Neuronal stem cell (in vitro differentiated cells): ENCODE data around the gene NOL4L.
A peak's percentile ranks its signal among the peaks of the same experiment; 100 is the strongest.

ENCODE experiments used
- DNase-seq: peaks from one replicate; pipeline ENCODE4 v3.0.0-alpha.2; 2013; ENCODE audit warnings: low spot score
- H2AFZ ChIP-seq: one replicate; pipeline ENCODE4 v1.6.1; 2013; ENCODE audit warnings: mild to moderate bottlenecking, low read length, inconsistent platforms
- H2AK5ac ChIP-seq: 2 replicates; pipeline ENCODE4 v1.6.1; 2013; ENCODE audit warnings: low read depth, mild to moderate bottlenecking, inconsistent platforms, low read length, moderate library complexity, mixed read lengths
- H2BK120ac ChIP-seq: 2 replicates; pipeline ENCODE4 v1.6.1; 2013; ENCODE audit warnings: low read depth, mild to moderate bottlenecking, inconsistent platforms, low read length, moderate library complexity, mixed read lengths
- H2BK12ac ChIP-seq: one replicate; pipeline ENCODE4 v1.6.1; 2013; ENCODE audit warnings: low read length, inconsistent platforms
- H2BK15ac ChIP-seq: 2 replicates; pipeline ENCODE4 v1.6.1; 2013; ENCODE audit warnings: mild to moderate bottlenecking, low read length, inconsistent platforms, mixed read lengths
- H2BK5ac ChIP-seq: one replicate; pipeline ENCODE4 v1.6.1; 2013; ENCODE audit warnings: inconsistent platforms, mild to moderate bottlenecking, low read length, moderate library complexity
- H3K14ac ChIP-seq: one replicate; pipeline ENCODE4 v1.6.1; 2013; ENCODE audit warnings: low read length, inconsistent platforms
- H3K18ac ChIP-seq: 2 replicates; pipeline ENCODE4 v1.6.1; 2013; ENCODE audit warnings: low read length, inconsistent platforms
- H3K23ac ChIP-seq: 2 replicates; pipeline ENCODE4 v1.6.1; 2013; ENCODE audit warnings: low read depth, mild to moderate bottlenecking, mixed read lengths, low read length, inconsistent platforms; ENCODE audit not compliant: poor library complexity
- H3K27ac ChIP-seq: replicated peaks from 3 replicates; pipeline ENCODE4 v1.5.1; 2013; ENCODE audit warnings: low read length, inconsistent platforms
- H3K27me3 ChIP-seq, 3 experiments: 2 replicates each; pipeline ENCODE4 v1.6.1; 2013; ENCODE audit warnings: low read length in 3 of 3, mild to moderate bottlenecking in 2 of 3, inconsistent platforms in 1 of 3, low read depth in 1 of 3, mixed read lengths in 1 of 3, moderate library complexity in 1 of 3; ENCODE audit not compliant: control insufficient read depth in 3 of 3, insufficient read depth in 3 of 3
- H3K36me3 ChIP-seq, 2 donors: replicated peaks in 1 of 2; 2 replicates each; pipeline ENCODE4 v1.6.1; 2013; ENCODE audit warnings: low read length in 2 of 2; ENCODE audit not compliant: control insufficient read depth in 2 of 2, insufficient read depth in 2 of 2
- H3K4ac ChIP-seq: 2 replicates; pipeline ENCODE4 v1.6.1; 2013; ENCODE audit warnings: inconsistent platforms, mild to moderate bottlenecking, low read length, moderate library complexity
- H3K4me1 ChIP-seq, 2 donors: 1 replicate in 1 of 2; 2 replicates in 1 of 2; pipeline ENCODE4 v1.6.1; 2013; ENCODE audit warnings: low read length in 2 of 2, low read depth in 1 of 2; ENCODE audit not compliant: control insufficient read depth in 2 of 2, insufficient read depth in 1 of 2
- H3K4me2 ChIP-seq: one replicate; pipeline ENCODE4 v1.6.1; 2013; ENCODE audit warnings: mild to moderate bottlenecking, low read length, inconsistent platforms; ENCODE audit not compliant: insufficient read depth, poor library complexity, severe bottlenecking
- H3K4me3 ChIP-seq, 2 donors: 2 replicates each; pipeline ENCODE4 v1.5.1; 2013; ENCODE audit warnings: low read length in 2 of 2, mild to moderate bottlenecking in 2 of 2, inconsistent platforms in 1 of 2, moderate library complexity in 1 of 2
- H3K79me1 ChIP-seq: one replicate; pipeline ENCODE4 v1.6.1; 2013; ENCODE audit warnings: low read depth, mild to moderate bottlenecking, inconsistent platforms, low read length, moderate library complexity
- H3K9ac ChIP-seq: one replicate; pipeline ENCODE4 v1.6.1; 2013; ENCODE audit warnings: mild to moderate bottlenecking, low read depth, low read length, inconsistent platforms; ENCODE audit not compliant: poor library complexity
- H3K9me3 ChIP-seq, 2 donors: replicated peaks in 1 of 2; 2 replicates each; pipeline versions ENCODE3 to v1.6.1; 2013; ENCODE audit warnings: low read length in 2 of 2, mild to moderate bottlenecking in 2 of 2, inconsistent platforms in 1 of 2, low read depth in 1 of 2, mixed read lengths in 1 of 2, moderate library complexity in 1 of 2; ENCODE audit not compliant: control insufficient read depth in 2 of 2, insufficient read depth in 1 of 2
- H4K8ac ChIP-seq: one replicate; pipeline ENCODE4 v1.6.1; 2013; ENCODE audit warnings: low read depth, mild to moderate bottlenecking, inconsistent platforms, low read length, moderate library complexity
- H4K91ac ChIP-seq: one replicate; pipeline ENCODE4 v1.6.1; 2013; ENCODE audit warnings: low read length, low read depth, mild to moderate bottlenecking, inconsistent platforms; ENCODE audit not compliant: poor library complexity
- WGBS, 2 donors: extraction: QIAGEN DNeasy Blood & Tissue Kit; methylation state at CpG; one replicate each; pipeline ENCODE4 v1.1.7; 2013; ENCODE audit warnings: missing lambda C conversion rate in 2 of 2, mixed read lengths in 1 of 2; ENCODE audit not compliant: insufficient read length in 2 of 2, insufficient replicate concordance in 1 of 2; ENCODE audit errors: extremely low coverage in 2 of 2; 5-methylcytosine and 5-hydroxymethylcytosine counted together

Gene NOL4L

GRCh38 chr20:32619586-32619985 is 34.5 kb upstream of the NOL4L start:
- Histone ChIP-seq H2BK12ac (no peak overlapping the region), H3K14ac (no peak overlapping the region), H3K18ac (no peak overlapping the region), H2BK120ac (no peak overlapping the region), H3K36me3 (no peaks in the 10 kb centered on the region), H3K9ac (no peak overlapping the region), H2AK5ac (no peak overlapping the region), H4K91ac (no peak overlapping the region), H3K79me1 (no peaks in the 10 kb centered on the region), H3K4me2 (no peak overlapping the region), H3K4me3 (no peak overlapping the region), H2BK15ac (no peak overlapping the region), H3K4ac (no peak overlapping the region), H3K27ac (no peak overlapping the region), H2AFZ (peak overlapping the region; percentile 45), H3K4me1 (no peaks in the 10 kb centered on the region), H3K27me3 (peaks cover 0 to 16% (median 0%) of the 10 kb centered on the region in 3 experiments), H4K8ac (no peak overlapping the region), H3K9me3 (no peaks in the 10 kb centered on the region), H2BK5ac (no peak overlapping the region), H3K23ac (no peak overlapping the region)
- no peak for DNase-seq
- WGBS, 2 donors, result no CpG with 5 or more reads among the region's 8 CpGs

DNA sequence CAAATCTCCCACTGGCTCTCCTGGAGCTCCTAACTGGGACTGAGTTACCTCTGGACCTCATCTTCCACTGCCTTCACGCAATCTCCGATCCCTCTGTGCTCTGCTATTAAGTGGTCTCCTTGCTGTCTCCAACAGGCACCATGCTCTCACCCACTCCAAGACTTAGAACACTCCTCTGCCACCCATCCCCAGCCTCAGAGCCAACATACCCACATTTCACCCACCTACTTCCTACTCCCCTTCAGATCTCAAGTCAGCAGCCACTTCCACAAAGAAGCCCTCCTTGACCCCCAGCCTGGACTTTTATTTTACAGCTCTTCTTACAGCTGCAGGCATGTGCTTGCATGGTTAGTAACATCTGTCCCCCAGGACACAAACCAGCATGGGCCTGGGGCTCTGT is 29.6 kb upstream of the NOL4L start:
- Histone ChIP-seq H3K23ac (no peak overlapping the region), H3K4me3 (no peak overlapping the region), H3K14ac (no peak overlapping the region), H3K36me3 (no peaks in the 10 kb centered on the region), H2AK5ac (no peak overlapping the region), H3K4me2 (no peak overlapping the region), H2BK12ac (no peak overlapping the region), H4K91ac (no peak overlapping the region), H3K4me1 (peaks cover 0 to 19% of the 10 kb centered on the region in 2 donors), H2BK5ac (no peak overlapping the region), H2BK15ac (no peak overlapping the region), H4K8ac (no peak overlapping the region), H3K9ac (no peak overlapping the region), H3K4ac (no peak overlapping the region), H3K27me3 (peaks cover 0 to 17% (median 0%) of the 10 kb centered on the region in 3 experiments), H3K18ac (no peak overlapping the region), H3K79me1 (no peaks in the 10 kb centered on the region), H3K9me3 (no peaks in the 10 kb centered on the region), H2BK120ac (no peak overlapping the region), H2AFZ (no peak overlapping the region), H3K27ac (no peak overlapping the region)
- no peak for DNase-seq
- WGBS, 2 donors, result no CpG with 5 or more reads among the region's 2 CpGs

- Histone ChIP-seq H2BK12ac (no peak overlapping the region), H3K18ac (no peak overlapping the region), H3K9ac (no peak overlapping the region), H4K8ac (no peak overlapping the region), H3K4me1 (peaks cover 0 to 20% of the 10 kb centered on the region in 2 donors), H4K91ac (no peak overlapping the region), H3K4me3 (no peak overlapping the region), H2AK5ac (no peak overlapping the region), H2BK15ac (no peak overlapping the region), H2AFZ (no peak overlapping the region), H3K9me3 (no peaks in the 10 kb centered on the region), H3K27me3 (peaks cover 0 to 18% (median 0%) of the 10 kb centered on the region in 3 experiments), H3K23ac (peak overlapping the region; percentile 26), H2BK5ac (no peak overlapping the region), H3K4me2 (no peak overlapping the region), H3K36me3 (no peaks in the 10 kb centered on the region), H3K27ac (no peak overlapping the region), H3K79me1 (no peaks in the 10 kb centered on the region), H2BK120ac (no peak overlapping the region), H3K14ac (no peak overlapping the region), H3K4ac (no peak overlapping the region)
- DNase-seq, result no peak
- WGBS, 2 donors, result no CpG with 5 or more reads among the region's 1 CpG
These were observed 29.2 kb upstream of the NOL4L start for GRCh38 chr20:32614303-32614702.

DNA sequence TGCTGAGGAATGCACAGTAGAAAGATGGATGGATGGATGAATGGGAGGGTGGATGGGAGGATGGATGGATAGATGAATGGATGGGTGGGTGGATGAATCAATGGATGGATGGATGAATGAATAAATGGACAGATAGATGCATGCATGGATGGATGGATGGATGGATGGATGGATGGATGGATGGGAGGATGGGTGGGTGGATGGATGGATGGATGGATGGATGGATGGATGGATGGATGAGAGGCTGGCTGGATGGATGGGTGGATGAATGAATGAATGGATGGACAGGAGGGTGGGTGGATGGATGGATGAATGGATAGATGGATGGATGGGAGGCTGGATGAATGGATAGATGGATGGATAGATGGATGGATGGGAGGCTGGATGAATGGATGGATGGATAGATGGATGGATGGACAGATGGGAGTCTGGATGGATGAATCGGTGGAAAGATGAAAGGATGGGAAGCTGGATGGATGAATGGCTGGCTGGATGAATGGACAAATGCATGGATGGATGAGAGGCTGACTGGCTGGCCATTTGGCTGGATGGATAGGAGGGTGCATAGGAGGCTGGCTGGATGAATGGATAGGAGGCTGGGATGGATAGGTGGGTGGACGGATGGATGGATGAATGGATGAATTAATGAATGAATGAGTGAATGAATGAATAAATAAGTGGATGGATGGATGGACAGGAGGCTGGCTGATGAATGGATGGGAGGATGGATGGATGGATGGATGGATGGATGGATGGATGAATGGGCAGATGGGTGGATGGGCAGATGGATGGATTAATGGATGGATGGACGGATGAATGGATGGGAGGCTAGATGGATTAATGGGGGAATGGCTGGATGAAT is 28.3 kb upstream of the NOL4L start:
- Histone ChIP-seq H3K9ac (no peak overlapping the region), H2AFZ (no peak overlapping the region), H3K4ac (no peak overlapping the region), H3K14ac (no peak overlapping the region), H2BK12ac (no peak overlapping the region), H3K36me3 (no peaks in the 10 kb centered on the region), H3K27ac (no peak overlapping the region), H3K23ac (peak overlapping the region; percentile 26), H3K4me1 (peaks cover 0 to 20% of the 10 kb centered on the region in 2 donors), H2AK5ac (no peak overlapping the region), H2BK5ac (no peak overlapping the region), H2BK120ac (no peak overlapping the region), H3K27me3 (peaks cover 0 to 22% (median 0%) of the 10 kb centered on the region in 3 experiments), H2BK15ac (no peak overlapping the region), H3K18ac (no peak overlapping the region), H4K8ac (no peak overlapping the region), H3K4me2 (no peak overlapping the region), H3K79me1 (no peaks in the 10 kb centered on the region), H4K91ac (no peak overlapping the region), H3K4me3 (no peak overlapping the region), H3K9me3 (no peaks in the 10 kb centered on the region)
- 100% methylated on average over 1 of the region's 3 CpGs; no CpG with 5 or more reads in 1 of the 2 donors for WGBS, 2 donors
- no peak for DNase-seq
